A204.1 (cell line): ENCODE measurements around the gene AKT1S1.

ENCODE experiments used
- FAIRE-seq: peaks from 2 replicates; lab custom pipeline; 2012; peaks lifted over from hg19 to GRCh38; lab: Jason Lieb, UNC

Gene AKT1S1

DNA sequence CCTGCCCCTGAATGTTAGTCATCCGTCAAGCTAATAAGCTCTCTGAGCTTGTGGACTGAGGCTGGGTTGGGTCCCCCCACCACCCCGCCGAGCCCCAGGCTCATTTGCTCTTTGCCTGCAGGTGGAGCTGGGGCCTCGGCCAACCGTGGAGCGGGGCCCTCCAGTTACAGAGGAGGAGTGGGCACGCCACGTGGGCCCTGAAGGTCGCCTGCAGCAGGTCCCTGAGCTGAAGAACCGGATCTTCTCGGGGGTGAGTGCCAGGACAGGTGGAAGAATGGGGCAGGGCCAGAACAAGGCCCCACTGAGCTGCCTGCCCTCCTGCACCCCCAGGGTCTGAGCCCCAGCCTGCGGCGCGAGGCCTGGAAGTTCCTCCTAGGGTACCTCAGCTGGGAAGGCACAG lies 5.5 kb upstream of the AKT1S1 start:
- FAIRE-seq, result no peak

DNA sequence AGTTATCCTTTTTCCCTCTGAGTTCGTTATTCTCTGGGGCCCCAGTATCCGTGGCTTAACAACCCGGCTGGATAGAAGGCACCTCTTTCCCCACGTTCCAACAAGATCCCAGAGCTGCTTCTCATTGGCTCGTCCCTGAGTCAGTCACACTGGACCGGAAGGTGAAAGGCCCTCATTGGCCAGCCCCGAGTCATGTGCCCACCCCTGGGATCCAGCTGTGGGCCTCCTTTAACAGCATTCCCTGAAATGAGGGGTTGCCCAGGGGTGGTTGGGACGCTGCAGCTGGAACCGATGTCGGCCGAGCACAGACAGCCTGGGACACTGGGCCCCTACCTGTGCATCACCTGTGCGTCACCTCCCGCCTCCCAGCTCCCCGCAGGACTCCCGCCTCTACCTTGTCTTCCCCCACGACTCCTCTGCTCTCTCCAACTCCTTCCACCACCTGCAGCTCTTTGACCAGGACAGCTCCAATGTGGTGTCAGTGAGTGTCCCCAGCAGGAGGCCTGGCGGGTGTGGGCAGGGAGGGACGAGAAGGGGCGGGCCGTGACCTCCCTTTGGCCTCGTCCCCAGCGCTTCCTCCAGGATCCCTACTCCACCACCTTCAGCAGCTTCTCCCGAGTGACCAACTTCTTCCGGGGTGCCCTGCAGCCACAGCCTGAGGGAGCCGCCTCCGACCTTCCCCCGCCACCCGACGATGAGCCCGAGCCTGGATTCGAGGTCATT lies 4.7 kb upstream of the AKT1S1 start:
- FAIRE-seq, result no peak

- FAIRE-seq, result no peak
Measured at GRCh38 chr19:49881186-49881585, 4.0 kb upstream of the AKT1S1 start.

DNA sequence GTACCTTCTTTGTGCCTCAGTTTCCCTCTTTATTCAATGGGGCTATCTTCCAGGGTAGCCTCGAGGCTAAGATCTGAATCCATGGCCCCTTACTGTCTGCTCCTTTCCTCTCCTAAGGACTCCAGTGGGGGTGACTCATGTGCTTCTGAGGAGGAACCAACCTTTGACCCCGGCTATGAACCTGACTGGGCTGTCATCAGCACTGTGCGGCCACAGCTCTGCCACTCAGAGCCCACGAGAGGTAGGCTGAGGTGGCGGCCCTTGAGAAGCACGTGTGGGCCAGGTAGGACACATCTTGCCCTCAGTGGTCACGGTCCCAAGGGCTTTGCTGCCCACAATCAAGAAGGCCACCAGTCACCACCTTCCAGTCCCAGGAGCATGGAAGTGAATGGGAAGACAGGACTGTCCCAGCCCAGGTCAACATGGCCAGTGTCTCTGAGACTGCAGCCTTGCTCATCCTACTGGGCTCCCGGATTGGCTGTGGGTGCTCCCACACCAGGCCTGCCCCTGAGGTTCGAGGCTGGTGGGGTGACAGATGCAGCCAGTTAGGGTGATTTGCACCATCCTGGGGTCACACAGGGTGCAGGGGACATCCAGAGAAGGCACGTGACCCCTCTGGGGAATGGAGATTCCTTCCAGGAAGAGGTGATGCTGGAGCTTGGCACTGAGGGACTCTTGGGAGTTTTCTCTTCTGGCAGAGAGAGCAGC lies 3.2 kb upstream of the AKT1S1 start:
- FAIRE-seq, result no peak

DNA sequence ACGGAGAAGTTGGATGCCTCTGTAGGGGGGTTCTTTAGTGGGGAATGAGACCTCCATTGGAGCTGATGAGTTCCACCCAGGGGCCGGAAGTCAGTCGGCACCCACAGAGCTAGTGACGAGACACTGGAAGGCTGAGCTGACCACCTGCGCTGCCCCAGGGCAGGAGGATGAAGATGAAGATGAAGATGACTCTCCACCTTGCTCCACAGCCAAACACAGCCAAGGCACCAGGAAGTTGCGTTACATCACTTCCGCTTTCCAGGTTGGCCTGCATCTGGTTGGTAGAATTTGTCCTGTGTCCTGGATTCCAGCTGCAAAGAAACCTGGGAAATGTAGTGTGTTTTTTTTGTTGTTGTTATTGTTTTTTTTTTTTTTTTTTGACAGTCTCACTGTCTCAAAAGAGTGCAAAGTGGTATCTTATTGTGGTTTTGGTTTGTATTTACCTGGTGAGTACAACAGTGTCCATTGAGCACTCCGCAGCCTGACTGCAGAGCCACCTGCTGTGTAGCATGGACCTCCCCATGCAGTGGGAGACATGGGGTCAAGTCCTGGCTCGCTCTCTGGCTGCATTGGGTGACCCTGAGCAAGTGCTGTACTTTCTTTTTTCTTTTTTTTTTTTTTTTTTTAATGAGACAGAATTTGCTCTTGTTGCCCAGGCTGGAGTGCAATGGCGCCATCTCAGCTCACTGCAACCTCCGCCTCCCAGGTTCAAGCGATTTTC lies 2.2 kb upstream of the AKT1S1 start:
- FAIRE-seq, result no peak

GRCh38 chr19:49878744-49879070 lies 1.6 kb upstream of the AKT1S1 start:
- no peak for FAIRE-seq

- peak; percentile 44 for FAIRE-seq
Measured at GRCh38 chr19:49877879-49878743, 956 bp upstream of the AKT1S1 start.

- peak; percentile 97 for FAIRE-seq
Measured at GRCh38 chr19:49876422-49877019, 634 bp downstream of the AKT1S1 start.

DNA sequence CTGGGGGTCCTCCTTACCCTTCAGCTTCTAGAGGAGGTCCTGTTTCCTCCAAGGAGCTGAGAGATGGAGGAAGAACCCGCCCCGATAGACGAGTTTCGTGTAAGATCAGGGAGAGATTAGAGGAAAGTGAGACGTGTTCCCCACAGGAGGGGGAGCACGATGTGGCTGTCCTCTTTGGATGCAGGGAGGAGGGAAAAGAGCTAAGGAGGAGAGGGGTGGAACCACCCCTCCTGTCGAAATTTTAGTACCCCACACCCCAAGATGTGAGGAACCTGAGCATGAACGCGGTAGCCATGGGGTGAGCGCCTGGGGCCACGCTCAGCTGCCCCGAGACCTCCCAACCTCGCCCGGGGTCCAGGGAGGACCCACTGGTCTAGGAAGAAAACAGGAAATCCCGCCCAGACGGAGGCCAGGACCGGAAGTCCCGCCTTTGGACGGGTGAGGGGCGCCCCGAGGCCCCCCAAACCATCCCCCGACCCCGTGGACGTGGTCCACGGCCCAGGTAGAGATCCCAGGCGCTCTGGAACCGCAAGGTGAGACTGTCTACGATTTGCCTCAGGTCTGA lies 1.2 kb downstream of the AKT1S1 start:
- FAIRE-seq, result no peak

DNA sequence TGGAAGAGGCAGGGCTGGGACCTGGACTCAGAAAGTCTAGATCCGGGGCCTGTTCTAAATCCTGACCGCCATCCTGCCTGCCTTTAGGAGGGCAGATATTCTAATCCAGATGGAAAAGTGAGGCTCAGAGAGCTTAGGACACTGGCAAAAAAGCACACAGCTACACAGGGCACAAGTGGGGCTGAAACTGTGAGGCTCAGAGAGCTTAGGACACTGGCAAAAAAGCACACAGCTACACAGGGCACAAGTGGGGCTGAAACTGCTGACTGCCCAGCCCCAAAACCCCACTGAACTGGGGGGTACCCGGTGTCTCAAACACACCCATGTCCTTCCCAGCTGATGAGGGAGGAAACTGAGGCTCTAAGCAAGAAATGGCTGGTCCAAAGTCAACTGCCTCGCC lies 2.0 kb downstream of the AKT1S1 start:
- FAIRE-seq, result no peak

GRCh38 chr19:49874503-49875157 lies 2.5 kb downstream of the AKT1S1 start:
- no peak for FAIRE-seq

- no peak for FAIRE-seq
Measured at GRCh38 chr19:49873834-49874233, 3.3 kb downstream of the AKT1S1 start.

DNA sequence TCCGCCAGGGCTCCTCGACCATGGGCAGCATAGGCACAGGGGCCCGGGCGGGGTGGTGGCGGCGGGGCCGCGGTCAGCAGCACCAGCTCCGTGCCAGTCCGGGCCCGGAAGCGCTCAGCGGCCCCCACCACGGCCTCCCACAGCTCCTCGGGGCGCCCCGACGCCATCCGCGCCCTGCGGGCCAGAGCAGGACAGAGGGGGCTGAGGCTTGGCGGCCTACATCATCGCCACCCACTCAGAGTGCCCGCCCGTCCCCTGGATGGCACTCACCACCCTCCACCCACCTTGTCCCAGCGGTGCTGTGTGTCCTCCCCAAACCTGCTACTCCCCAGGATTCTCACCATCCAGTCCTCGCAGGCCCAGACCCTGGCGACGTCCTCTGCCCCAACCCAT lies 4.0 kb downstream of the AKT1S1 start:
- FAIRE-seq, result no peak

- no peak for FAIRE-seq
Measured at GRCh38 chr19:49872245-49873128, 4.7 kb downstream of the AKT1S1 start.

- no peak for FAIRE-seq
Measured at GRCh38 chr19:49871349-49871985, 5.7 kb downstream of the AKT1S1 start.

DNA sequence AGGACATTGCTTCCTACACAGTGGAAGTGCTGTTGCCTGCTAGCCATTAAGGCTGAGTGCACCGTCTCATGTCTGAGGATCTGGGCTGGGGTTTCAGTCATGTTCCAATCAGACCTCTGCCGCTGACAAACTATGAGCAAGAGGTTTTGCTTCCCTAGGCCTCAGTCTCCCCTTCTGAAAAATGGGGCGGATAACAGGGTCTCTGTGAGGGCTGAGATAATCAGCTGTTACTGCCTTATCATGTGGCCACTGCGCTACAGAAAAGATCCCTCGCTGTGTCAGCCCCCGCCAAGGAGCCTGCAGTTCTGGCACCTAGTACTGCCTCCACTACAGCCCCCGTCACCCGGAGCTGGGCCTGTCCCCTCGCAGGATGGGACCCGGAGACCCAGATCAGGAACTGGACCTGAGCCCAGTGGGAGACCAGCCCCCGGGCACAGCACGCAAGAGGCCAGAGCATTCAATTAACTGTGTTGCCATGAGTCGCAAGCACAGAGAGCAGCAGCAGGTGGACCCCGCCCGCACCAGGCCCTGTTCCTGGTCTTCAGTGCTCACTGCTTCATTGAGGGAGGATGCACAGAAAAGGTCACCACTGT lies 6.8 kb downstream of the AKT1S1 start:
- FAIRE-seq, result no peak

- peak; percentile 100 for FAIRE-seq
Measured at GRCh38 chr19:49869484-49870308, 7.5 kb downstream of the AKT1S1 start.

DNA sequence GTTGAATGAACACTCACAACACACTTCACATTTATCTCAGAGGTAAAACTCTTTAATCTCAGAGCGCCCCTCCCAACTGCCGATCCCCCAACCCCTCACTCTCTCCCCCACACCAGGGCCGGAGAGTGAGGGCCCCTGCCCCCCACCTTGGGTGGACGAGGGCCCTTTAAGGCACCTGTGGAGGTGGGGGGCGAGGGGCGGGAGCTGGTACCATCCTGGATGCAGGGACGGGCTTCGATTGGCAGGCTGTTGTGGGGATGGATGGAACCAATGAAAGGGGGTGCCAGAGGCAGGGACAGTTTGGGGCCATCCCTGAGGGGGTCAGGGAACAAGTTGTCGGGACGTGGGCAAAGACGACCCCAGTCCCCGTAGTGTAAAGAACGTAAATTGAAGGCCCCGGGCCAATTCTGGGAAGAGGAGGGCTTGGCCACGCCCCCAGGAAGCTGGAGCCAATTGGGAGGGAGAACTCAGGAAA lies 8.1 kb downstream of the AKT1S1 start:
- FAIRE-seq, result no peak
